Hepatocyte (in vitro differentiated cells): ENCODE results near the gene PLD1. TPM values are rescaled to one million over a fixed set of nuclear protein-coding genes. Genes with fewer than 3 reads are reported as not detected.
"Not testable (repeated sequence)": the region's sequence is repeated elsewhere in the genome, so short reads cannot be mapped to it uniquely, and the experiment has no call there.

Experiments used
- DNase-seq: peaks from one replicate; pipeline ENCODE4 v3.0.0-alpha.2; 2016; ENCODE audit warnings: low spot score
- H2AFZ ChIP-seq: fragments of 200-600 bp; sonication (generic); 2 replicates; pipeline ENCODE4 v1.6.0; 2016; ENCODE audit warnings: antibody characterized with exemption, mild to moderate bottlenecking
- H3K27ac ChIP-seq: fragments of 200-600 bp; sonication (generic); 2 replicates; pipeline ENCODE4 v1.5.1; 2016; ENCODE audit warnings: mild to moderate bottlenecking
- H3K27me3 ChIP-seq: fragments of 200-600 bp; sonication (generic); 2 replicates; pipeline ENCODE4 v1.6.1; 2016
- H3K36me3 ChIP-seq: fragments of 200-600 bp; sonication (generic); replicated peaks from 2 replicates; pipeline ENCODE4 v1.5.1; 2016; ENCODE audit warnings: low read depth; ENCODE audit not compliant: insufficient read depth
- H3K4me1 ChIP-seq: fragments of 200-600 bp; sonication (generic); 2 replicates; pipeline ENCODE4 v1.5.1; 2016; ENCODE audit warnings: mild to moderate bottlenecking, moderate library complexity; ENCODE audit not compliant: insufficient read depth
- H3K4me2 ChIP-seq: fragments of 200-600 bp; sonication (generic); 2 replicates; pipeline ENCODE4 v1.6.0; 2016
- H3K4me3 ChIP-seq: fragments of 200-600 bp; sonication (generic); 2 replicates; pipeline ENCODE4 v1.5.1; 2016; ENCODE audit warnings: mild to moderate bottlenecking
- H3K79me2 ChIP-seq: fragments of 200-600 bp; sonication (generic); 2 replicates; pipeline ENCODE4 v1.6.0; 2017; ENCODE audit warnings: mild to moderate bottlenecking
- H3K9me2 ChIP-seq: fragments of 200-600 bp; sonication (generic); replicated peaks from 2 replicates; pipeline ENCODE4 v1.6.0; 2017; ENCODE audit warnings: mild to moderate bottlenecking; ENCODE audit not compliant: insufficient read depth
- H3K9me3 ChIP-seq: fragments of 200-600 bp; sonication (generic); 2 replicates; pipeline ENCODE4 v1.5.1; 2016; ENCODE audit warnings: low read depth, mild to moderate bottlenecking
- H4K20me1 ChIP-seq: fragments of 200-600 bp; sonication (generic); 2 replicates; pipeline ENCODE4 v1.6.0; 2016; ENCODE audit warnings: mild to moderate bottlenecking; ENCODE audit not compliant: insufficient read depth, poor library complexity, severe bottlenecking
- CTCF ChIP-seq: fragments of 200-600 bp; sonication (generic); IDR thresholded peaks from 2 replicates; pipeline ENCODE4 v1.5.1; 2016; ENCODE audit warnings: antibody characterized with exemption, mild to moderate bottlenecking; ENCODE audit not compliant: poor library complexity
- EZH2 ChIP-seq: fragments of 200-600 bp; sonication (generic); IDR thresholded peaks from 2 replicates; pipeline ENCODE4 v1.6.1; 2016; ENCODE audit warnings: antibody characterized with exemption, mild to moderate bottlenecking, borderline replicate concordance
- EZH2phosphoT487 ChIP-seq: fragments of 200-600 bp; sonication (generic); IDR thresholded peaks from one replicate; pipeline ENCODE4 v1.6.1; 2018; ENCODE audit warnings: antibody characterized with exemption, mild to moderate bottlenecking, low read depth, moderate library complexity; ENCODE audit not compliant: unreplicated experiment, severe bottlenecking
- WGBS: methylation state at CpG from one replicate; pipeline ENCODE4 v1.1.6; 2016; ENCODE audit warnings: low lambda C conversion rate; ENCODE audit errors: missing lambda C conversion rate; 5-methylcytosine and 5-hydroxymethylcytosine counted together
- polyA plus RNA-seq: library from polyadenylated mRNA; unstranded; fragments of >200 nt; fragmentation: Nextera tagmentation; extraction: Ambion mirVana; gene quantifications from 2 replicates; pipeline ENCODE4 v1.2.1, GENCODE V29; 2016
- total RNA-seq: library from RNA; depleted of rRNA; stranded (reverse); fragments of >200 nt; gene quantifications from 2 replicates; pipeline ENCODE4 v1.2.3, GENCODE V29; 2014

PLD1 gene
- total and polyA plus RNA-seq, 2 experiments from 2014 or later = 29.4 to 71.1 TPM

GRCh38 chr3:171746320-171747222, 63.7 kb downstream of the PLD1 start:
- not testable (repeated sequence) for H2AFZ ChIP-seq, H3K9me3 ChIP-seq, H3K27ac ChIP-seq, H3K36me3 ChIP-seq, H3K27me3 ChIP-seq, H4K20me1 ChIP-seq, DNase-seq, H3K4me2 ChIP-seq, H3K9me2 ChIP-seq, H3K4me3 ChIP-seq
- peaks cover 60% of the 10 kb centered on the region for H3K79me2 ChIP-seq
- WGBS = 81% methylated on average over 11 of the region's 11 CpGs
- H3K4me1 ChIP-seq = peaks cover 22% of the 10 kb centered on the region

GRCh38 chr3:171745577-171746319, 64.5 kb downstream of the PLD1 start:
- Histone ChIP-seq H3K4me3 (no peak overlapping the region), H4K20me1 (no peaks in the 10 kb centered on the region), H3K27me3 (no peaks in the 10 kb centered on the region), H3K9me3 (no peaks in the 10 kb centered on the region), H3K9me2 (no peaks in the 10 kb centered on the region), H3K4me2 (no peak overlapping the region), H3K27ac (no peak overlapping the region), H2AFZ (no peak overlapping the region), H3K4me1 (peaks cover 30% of the 10 kb centered on the region), H3K79me2 (peaks cover 53% of the 10 kb centered on the region), H3K36me3 (no peaks in the 10 kb centered on the region)
- DNase-seq = no peak
- TF ChIP-seq EZH2 (no peak), EZH2phosphoT487 (no peak), CTCF (no peak)
- WGBS = 95% methylated on average over 23 of the region's 40 CpGs

DNA sequence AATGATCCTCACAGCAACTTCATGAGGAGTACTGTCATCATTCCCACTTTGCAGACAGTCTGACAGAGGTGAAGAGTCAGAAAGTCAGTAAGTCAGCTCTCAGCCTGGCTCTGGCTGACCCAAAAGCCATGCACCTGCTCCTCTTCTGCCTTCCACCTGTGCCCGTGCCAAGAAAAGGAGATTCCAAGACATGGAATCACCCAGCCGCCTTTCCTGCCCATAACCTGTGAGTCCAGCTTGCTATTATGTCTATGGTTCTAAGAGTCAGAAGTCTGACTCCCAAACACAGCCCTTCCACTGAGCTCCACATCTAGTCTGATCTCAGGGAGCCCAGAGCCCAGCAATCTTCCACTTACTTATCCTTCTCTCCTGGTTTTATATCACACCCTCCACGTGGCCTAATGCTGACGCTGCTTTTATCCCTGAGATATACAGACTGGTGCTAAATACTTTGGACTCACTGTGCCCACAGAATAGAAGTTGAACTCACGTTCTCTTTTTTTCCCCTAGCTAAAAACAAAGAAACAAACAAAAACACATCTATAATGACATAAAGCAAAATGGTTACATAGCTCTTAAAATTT, 66.0 kb downstream of the PLD1 start:
- Histone ChIP-seq H3K4me3 (no peak overlapping the region), H3K9me2 (no peaks in the 10 kb centered on the region), H3K9me3 (no peaks in the 10 kb centered on the region), H3K79me2 (peaks cover 43% of the 10 kb centered on the region), H3K4me1 (peaks cover 41% of the 10 kb centered on the region), H3K36me3 (no peaks in the 10 kb centered on the region), H3K27ac (no peak overlapping the region), H4K20me1 (no peaks in the 10 kb centered on the region), H3K27me3 (no peaks in the 10 kb centered on the region), H2AFZ (no peak overlapping the region), H3K4me2 (no peak overlapping the region)
- no peak for TF ChIP-seq EZH2phosphoT487
- no peak for TF ChIP-seq CTCF
- no peak for TF ChIP-seq EZH2
- WGBS = 86% methylated on average over 5 of the region's 5 CpGs
- no peak for DNase-seq
